HEK293T (cell line): ENCODE measurements around the gene SLC4A8.

Experiments
- CTCF ChIA-PET: fragments of 350-600 bp; formaldehyde crosslinking; extraction: SDS; loops from one replicate; lab custom pipeline; 2021; ENCODE audit warnings: antibody characterized with exemption, inconsistent platforms; lab: Yijun Ruan, JAX
- POLR2A ChIA-PET: fragments of 350-600 bp; formaldehyde crosslinking; extraction: SDS; loops from one replicate; lab custom pipeline; 2020; ENCODE audit warnings: antibody characterized with exemption, inconsistent platforms; lab: Yijun Ruan, JAX
- DNase-seq: peaks from one replicate; pipeline ENCODE4 v3.0.0; 2012; ENCODE audit warnings: mixed read lengths; ENCODE audit errors: extremely low spot score
- ARNT ChIP-seq: fragments of 450-650 bp; IDR thresholded peaks from 2 replicates; pipeline ENCODE4 v1.6.1; 2017; ENCODE audit warnings: mild to moderate bottlenecking
- BHLHE40 ChIP-seq: fragments of 450-650 bp; IDR thresholded peaks from 2 replicates; pipeline ENCODE4 v1.6.1; 2016; ENCODE audit warnings: mild to moderate bottlenecking, moderate library complexity, borderline replicate concordance
- CTBP1 ChIP-seq: fragments of 450-650 bp; IDR thresholded peaks from 2 replicates; pipeline ENCODE4 v1.6.1; 2016; ENCODE audit warnings: borderline replicate concordance
- ELF4 ChIP-seq: fragments of 450-650 bp; IDR thresholded peaks from 2 replicates; pipeline ENCODE4 v1.6.1; 2017; ENCODE audit warnings: antibody characterized with exemption
- FOXA1 ChIP-seq: fragments of 450-650 bp; IDR thresholded peaks from 2 replicates; pipeline ENCODE4 v1.6.1; 2016; ENCODE audit warnings: mild to moderate bottlenecking
- FOXK2 ChIP-seq: fragments of 450-650 bp; IDR thresholded peaks from 2 replicates; pipeline ENCODE4 v1.6.1; 2016; ENCODE audit warnings: mild to moderate bottlenecking
- FOXM1 ChIP-seq: fragments of 450-650 bp; IDR thresholded peaks from 2 replicates; pipeline ENCODE4 v1.6.1; 2017; ENCODE audit warnings: mild to moderate bottlenecking, borderline replicate concordance
- HDGF ChIP-seq: fragments of 450-650 bp; IDR thresholded peaks from 2 replicates; pipeline ENCODE4 v1.6.1; 2017; ENCODE audit warnings: antibody characterized with exemption, borderline replicate concordance
- L3MBTL2 ChIP-seq: fragments of 450-650 bp; conservative IDR thresholded peaks from 2 replicates; pipeline ENCODE4 v1.6.1; 2016; ENCODE audit warnings: mild to moderate bottlenecking
- LEF1 ChIP-seq: fragments of 450-650 bp; IDR thresholded peaks from 2 replicates; pipeline ENCODE4 v1.6.1; 2017; ENCODE audit warnings: mild to moderate bottlenecking, borderline replicate concordance
- NFRKB ChIP-seq: fragments of 450-650 bp; IDR thresholded peaks from 2 replicates; pipeline ENCODE4 v1.6.1; 2016; ENCODE audit warnings: mild to moderate bottlenecking, moderate library complexity
- PKNOX1 ChIP-seq: fragments of 450-650 bp; IDR thresholded peaks from 2 replicates; pipeline ENCODE4 v1.6.1; 2016
- SP1 ChIP-seq: fragments of 450-650 bp; IDR thresholded peaks from 2 replicates; pipeline ENCODE4 v1.6.1; 2017
- SUZ12 ChIP-seq: fragments of 450-650 bp; IDR thresholded peaks from 2 replicates; pipeline ENCODE4 v1.6.1; 2016; ENCODE audit warnings: mild to moderate bottlenecking
- TARDBP ChIP-seq: fragments of 450-650 bp; IDR thresholded peaks from 2 replicates; pipeline ENCODE4 v1.6.1; 2016
- ZNF384 ChIP-seq: fragments of 450-650 bp; IDR thresholded peaks from 2 replicates; pipeline ENCODE4 v1.6.1; 2016

SLC4A8 gene

GRCh38 chr12:51388846-51389245 lies 35.8 kb upstream of the SLC4A8 start:
- no peak for DNase-seq
- ChIA-PET CTCF (interaction anchor here (1.0 kb wide), 1 partner anchor 17 kb away, joined by 4 read pairs; no protein-coding TSS in a partner anchor), POLR2A (no interaction called here)
- TF ChIP-seq HDGF (no peak), PKNOX1 (no peak), SP1 (no peak), ELF4 (no peak), FOXA1 (no peak), CTBP1 (no peak), FOXM1 (no peak), ZNF384 (no peak), TARDBP (no peak), FOXK2 (no peak), LEF1 (no peak), BHLHE40 (no peak), L3MBTL2 (no peak), ARNT (no peak)

- DNase-seq = no peak
- ChIA-PET CTCF (interaction anchor here (1.0 to 1.3 kb wide), 2 partner anchors 13 to 18 kb away, joined by 4 to 6 read pairs; no protein-coding TSS in a partner anchor), POLR2A (no interaction called here)
- no peak for TF ChIP-seq L3MBTL2
- TF ChIP-seq TARDBP = no peak
- TF ChIP-seq CTBP1 = peak; percentile 45; the same call in 1 of the 2 replicates
- no peak for TF ChIP-seq FOXK2
- no peak for TF ChIP-seq SUZ12
- no peak for TF ChIP-seq ZNF384
- TF ChIP-seq FOXM1 = no peak
- TF ChIP-seq HDGF = no peak
- no peak for TF ChIP-seq ELF4
- no peak for TF ChIP-seq SP1
- no peak for TF ChIP-seq ARNT
- TF ChIP-seq BHLHE40 = no peak
- no peak for TF ChIP-seq FOXA1
- peak; percentile 83 for TF ChIP-seq PKNOX1
- no peak for TF ChIP-seq LEF1
Measured at GRCh38 chr12:51389302-51389999, 35.2 kb upstream of the SLC4A8 start.

- no peak for DNase-seq
- CTCF ChIA-PET = interaction anchor here (1.3 to 1.4 kb wide), 2 partner anchors 14 to 19 kb away, joined by 4 to 6 read pairs; no protein-coding TSS in a partner anchor
- POLR2A ChIA-PET = no interaction called here
Measured at GRCh38 chr12:51390457-51390856, 34.2 kb upstream of the SLC4A8 start.

GRCh38 chr12:51390891-51391282 lies 33.7 kb upstream of the SLC4A8 start:
- ChIA-PET POLR2A (no interaction called here), CTCF (interaction anchor here (1.4 kb wide), 1 partner anchor 19 kb away, joined by 4 read pairs; no protein-coding TSS in a partner anchor)
- no peak for DNase-seq
- TF ChIP-seq FOXM1 (no peak), ARNT (no peak), LEF1 (no peak), HDGF (peak; percentile 53; the same call in 1 of the 2 replicates), L3MBTL2 (peak; percentile 63)

More at GRCh38 chr12:51390457-51390856, 34.2 kb upstream of the SLC4A8 start:
- TF ChIP-seq PKNOX1 = no peak

- peak; percentile 64 for DNase-seq
- ChIA-PET CTCF (interaction anchor here (1.4 kb wide), 1 partner anchor 20 kb away, joined by 4 read pairs; no protein-coding TSS in a partner anchor), POLR2A (no interaction called here)
- TF ChIP-seq L3MBTL2 = 0 out of 2 replicates have a peak, but pooled peaks have one; percentile 24
- no peak for TF ChIP-seq NFRKB
- no peak for TF ChIP-seq ARNT
Measured at GRCh38 chr12:51391283-51392123, 33.1 kb upstream of the SLC4A8 start, which contains the start of gene GALNT6. GALNT6 (minus strand) TSS chr12:51391406; CDS start chr12:51379781, 11,625 bp downstream.

GRCh38 chr12:51392556-51393237 lies 31.9 kb upstream of the SLC4A8 start:
- CTCF ChIA-PET = interaction anchor here (0.6 kb wide), 1 partner anchor 26 kb away, joined by 3 read pairs; no protein-coding TSS in a partner anchor
- POLR2A ChIA-PET = no interaction called here
- peak; percentile 68 for DNase-seq
- TF ChIP-seq ZNF384 = peak; percentile 56
- no peak for TF ChIP-seq LEF1
